H9 (cell line): ENCODE measurements around the gene TUG1. TPM values are rescaled to one million over a fixed set of nuclear protein-coding genes. Genes with fewer than 3 reads are reported as not detected.

Experiments
- DNase-seq: peaks from one replicate; pipeline ENCODE4 v3.0.0-alpha.2; 2017
- H2AFZ ChIP-seq: one replicate; pipeline ENCODE4 v1.6.1; 2013; ENCODE audit warnings: mild to moderate bottlenecking, low read length, control low read depth, moderate library complexity
- H2AK5ac ChIP-seq: 2 replicates; pipeline ENCODE4 v1.6.1; 2013; ENCODE audit warnings: low read length, control low read depth, mixed read lengths; ENCODE audit not compliant: insufficient read length
- H2BK120ac ChIP-seq: one replicate; pipeline ENCODE4 v1.6.1; 2013; ENCODE audit warnings: low read depth, mild to moderate bottlenecking, low read length, control low read depth, inconsistent platforms; ENCODE audit not compliant: poor library complexity, severe bottlenecking
- H2BK12ac ChIP-seq: 2 replicates; pipeline ENCODE4 v1.6.1; 2013; ENCODE audit warnings: low read length, control low read depth, mixed read lengths, low read depth; ENCODE audit not compliant: insufficient read length
- H2BK15ac ChIP-seq: 2 replicates; pipeline ENCODE4 v1.6.1; 2013; ENCODE audit warnings: low read depth, low read length, control low read depth
- H2BK20ac ChIP-seq: one replicate; pipeline ENCODE4 v1.6.1; 2013; ENCODE audit warnings: low read depth, mild to moderate bottlenecking, low read length, control low read depth, inconsistent platforms; ENCODE audit not compliant: poor library complexity, severe bottlenecking
- H2BK5ac ChIP-seq: 2 replicates; pipeline ENCODE4 v1.6.1; 2013; ENCODE audit warnings: low read length, control low read depth, mixed read lengths; ENCODE audit not compliant: insufficient read length
- H3K14ac ChIP-seq: 2 replicates; pipeline ENCODE4 v1.6.1; 2013; ENCODE audit warnings: low read length, control low read depth; ENCODE audit not compliant: insufficient read depth
- H3K18ac ChIP-seq: 2 replicates; pipeline ENCODE4 v1.6.1; 2013; ENCODE audit warnings: low read depth, mild to moderate bottlenecking, mixed read lengths, low read length, control low read depth; ENCODE audit not compliant: insufficient read length
- H3K23ac ChIP-seq: 2 replicates; pipeline ENCODE4 v1.6.1; 2013; ENCODE audit warnings: low read length, control low read depth, mixed read lengths, low read depth; ENCODE audit not compliant: insufficient read length
- H3K23me2 ChIP-seq: 2 replicates; pipeline ENCODE4 v1.6.1; 2013; ENCODE audit warnings: low read depth, mild to moderate bottlenecking, mixed read lengths, low read length, control low read depth; ENCODE audit not compliant: insufficient read length, poor library complexity, severe bottlenecking
- H3K27ac ChIP-seq: 2 replicates; pipeline ENCODE4 v1.5.1; 2013; ENCODE audit warnings: low read length, control low read depth, mixed read lengths, low read depth; ENCODE audit not compliant: insufficient read length
- H3K27me3 ChIP-seq: 2 replicates; pipeline ENCODE4 v1.6.1; 2013; ENCODE audit warnings: low read length, control low read depth, inconsistent platforms; ENCODE audit not compliant: insufficient read depth
- H3K4ac ChIP-seq: 2 replicates; pipeline ENCODE4 v1.6.1; 2013; ENCODE audit warnings: low read depth, mild to moderate bottlenecking, control low read depth, inconsistent platforms, low read length, moderate library complexity
- H3K4me1 ChIP-seq: 2 replicates; pipeline ENCODE4 v1.6.1; 2013; ENCODE audit warnings: low read length, control low read depth, inconsistent platforms; ENCODE audit not compliant: insufficient read depth
- H3K4me2 ChIP-seq: 2 replicates; pipeline ENCODE4 v1.6.1; 2013; ENCODE audit warnings: low read length, control low read depth, mixed read lengths; ENCODE audit not compliant: insufficient read length, insufficient read depth
- H3K56ac ChIP-seq: 2 replicates; pipeline ENCODE4 v1.6.1; 2013; ENCODE audit warnings: low read depth, mild to moderate bottlenecking, mixed read lengths, low read length, control low read depth; ENCODE audit not compliant: insufficient read length
- H3K79me1 ChIP-seq: 2 replicates; pipeline ENCODE4 v1.6.1; 2013; ENCODE audit warnings: low read depth, mild to moderate bottlenecking, moderate library complexity, low read length, control low read depth, inconsistent platforms; ENCODE audit not compliant: insufficient read depth, poor library complexity, severe bottlenecking
- H3K79me2 ChIP-seq: 2 replicates; pipeline ENCODE4 v1.6.1; 2013; ENCODE audit warnings: low read length, control low read depth, inconsistent platforms; ENCODE audit not compliant: insufficient read depth
- H3K9ac ChIP-seq: 2 replicates; pipeline ENCODE4 v1.6.1; 2013; ENCODE audit warnings: low read length, control low read depth, mixed read lengths; ENCODE audit not compliant: insufficient read length; ENCODE audit errors: extremely low read depth
- H3K9me3 ChIP-seq: one replicate; pipeline ENCODE4 v1.6.1; 2013; ENCODE audit warnings: low read depth, low read length, inconsistent platforms; ENCODE audit not compliant: control insufficient read depth
- H3T11ph ChIP-seq: one replicate; pipeline ENCODE4 v1.6.1; 2013; ENCODE audit warnings: mild to moderate bottlenecking, low read length, control low read depth, inconsistent platforms
- H4K20me1 ChIP-seq: one replicate; pipeline ENCODE4 v1.6.1; 2013; ENCODE audit not compliant: control insufficient read depth, insufficient read length, insufficient read depth
- H4K5ac ChIP-seq: 2 replicates; pipeline ENCODE4 v1.6.1; 2013; ENCODE audit warnings: low read depth, mild to moderate bottlenecking, mixed read lengths, low read length, control low read depth; ENCODE audit not compliant: insufficient read length
- H4K8ac ChIP-seq: replicated peaks from 2 replicates; pipeline ENCODE4 v1.6.1; 2013; ENCODE audit warnings: low read length, control low read depth, mixed read lengths, low read depth; ENCODE audit not compliant: insufficient read length
- H4K91ac ChIP-seq: 2 replicates; pipeline ENCODE4 v1.6.1; 2013; ENCODE audit warnings: low read depth, mild to moderate bottlenecking, moderate library complexity, mixed read lengths, low read length, control low read depth; ENCODE audit not compliant: insufficient read length
- H3K27ac Mint-ChIP-seq, 3 experiments: 2 replicates in 2 of 3; 3 replicates in 1 of 3; pipeline ENCODE4 v1.8.0; 2020 to 2021; ENCODE audit warnings: mixed read lengths in 3 of 3, mild to moderate bottlenecking in 1 of 3, moderate library complexity in 1 of 3
- H3K27me3 Mint-ChIP-seq: 2 replicates; pipeline ENCODE4 v1.8.0; 2021; ENCODE audit warnings: low read depth, mild to moderate bottlenecking, moderate library complexity, mixed read lengths
- H3K36me3 Mint-ChIP-seq, 3 experiments: 2 replicates in 2 of 3; 3 replicates in 1 of 3; pipeline ENCODE4 v1.8.0; 2020 to 2021; ENCODE audit warnings: low read depth in 3 of 3, mixed read lengths in 3 of 3; ENCODE audit not compliant: insufficient read depth in 1 of 3
- H3K4me1 Mint-ChIP-seq, 2 experiments: 2 replicates each; pipeline ENCODE4 v1.8.0; 2020; ENCODE audit warnings: mixed read lengths in 2 of 2
- H3K4me3 Mint-ChIP-seq, 2 experiments: 2 replicates in 1 of 2; 3 replicates in 1 of 2; pipeline ENCODE4 v1.8.0; 2020 to 2021; ENCODE audit warnings: mild to moderate bottlenecking in 2 of 2, mixed read lengths in 2 of 2, moderate library complexity in 1 of 2
- H3K9me3 Mint-ChIP-seq, 2 experiments: 2 replicates in 1 of 2; 3 replicates in 1 of 2; pipeline ENCODE4 v1.8.0; 2020; ENCODE audit warnings: mild to moderate bottlenecking in 2 of 2, mixed read lengths in 2 of 2, moderate library complexity in 1 of 2
- WGBS: extraction: QIAGEN DNeasy Blood & Tissue Kit; methylation state at CpG from one replicate; pipeline ENCODE4 v1.1.7; 2013; ENCODE audit warnings: missing lambda C conversion rate, low lambda C conversion rate, mixed read lengths; ENCODE audit not compliant: insufficient read length; ENCODE audit errors: extremely low coverage; 5-methylcytosine and 5-hydroxymethylcytosine counted together
- total RNA-seq: library from RNA; stranded (reverse); gene quantifications from 2 replicates; pipeline ENCODE4 v1.2.1, GENCODE V29; 2021
- TF ChIP-seq, protein P1 (sequence below): fragments of 200-600 bp; sonication (generic); conservative IDR thresholded peaks from 3 replicates; pipeline ENCODE4 v1.8.0; 2021; ENCODE audit warnings: antibody characterized with exemption, mild to moderate bottlenecking

TUG1 gene
- total RNA-seq, 1 experiment from 2014 or later = 99.6 TPM

- H3K56ac ChIP-seq = no peak overlapping the region
- H3K27ac ChIP-seq = no peak overlapping the region
- H2AK5ac ChIP-seq = no peak overlapping the region
- H3K9ac ChIP-seq = no peak overlapping the region
- H4K20me1 ChIP-seq = peaks cover 2% of the 10 kb centered on the region
- no peak overlapping the region for H2BK5ac ChIP-seq
- no peak overlapping the region for H3K14ac ChIP-seq
- H3K23me2 ChIP-seq = no peaks in the 10 kb centered on the region
- no peak overlapping the region for H4K91ac ChIP-seq
- Mint-ChIP-seq H3K4me3 (no peak overlapping the region), H3K27me3 (no peaks in the 10 kb centered on the region; the same call in 1 of the 2 replicates), H3K4me1 (no peaks in the 10 kb centered on the region), H3K36me3 (peaks cover 65 to 83% (median 83%) of the 10 kb centered on the region in 3 experiments), H3K9me3 (no peaks in the 10 kb centered on the region; a peak in 1 of 5 replicates), H3K27ac (no peak overlapping the region; a peak in 1 of 7 replicates)
- no peaks in the 10 kb centered on the region for H3K4me1 ChIP-seq
- H2BK15ac ChIP-seq = no peak overlapping the region
- H4K5ac ChIP-seq = no peak overlapping the region
- H3K23ac ChIP-seq = no peak overlapping the region
- no peak overlapping the region for H3K4me2 ChIP-seq
- no peak overlapping the region for H2BK12ac ChIP-seq
- no CpG with 5 or more reads among the region's 6 CpGs for WGBS
- H3K79me1 ChIP-seq = no peaks in the 10 kb centered on the region
- H2BK120ac ChIP-seq = no peak overlapping the region
- no peaks in the 10 kb centered on the region for H3K79me2 ChIP-seq
- no peak overlapping the region for H3T11ph ChIP-seq
- H3K18ac ChIP-seq = no peak overlapping the region
- peak; percentile 7 for DNase-seq
- H2AFZ ChIP-seq = no peak overlapping the region
- no peak overlapping the region for H3K4ac ChIP-seq
- no peak overlapping the region for H2BK20ac ChIP-seq
- H3K9me3 ChIP-seq = no peaks in the 10 kb centered on the region
- TF ChIP-seq, protein P1, sequence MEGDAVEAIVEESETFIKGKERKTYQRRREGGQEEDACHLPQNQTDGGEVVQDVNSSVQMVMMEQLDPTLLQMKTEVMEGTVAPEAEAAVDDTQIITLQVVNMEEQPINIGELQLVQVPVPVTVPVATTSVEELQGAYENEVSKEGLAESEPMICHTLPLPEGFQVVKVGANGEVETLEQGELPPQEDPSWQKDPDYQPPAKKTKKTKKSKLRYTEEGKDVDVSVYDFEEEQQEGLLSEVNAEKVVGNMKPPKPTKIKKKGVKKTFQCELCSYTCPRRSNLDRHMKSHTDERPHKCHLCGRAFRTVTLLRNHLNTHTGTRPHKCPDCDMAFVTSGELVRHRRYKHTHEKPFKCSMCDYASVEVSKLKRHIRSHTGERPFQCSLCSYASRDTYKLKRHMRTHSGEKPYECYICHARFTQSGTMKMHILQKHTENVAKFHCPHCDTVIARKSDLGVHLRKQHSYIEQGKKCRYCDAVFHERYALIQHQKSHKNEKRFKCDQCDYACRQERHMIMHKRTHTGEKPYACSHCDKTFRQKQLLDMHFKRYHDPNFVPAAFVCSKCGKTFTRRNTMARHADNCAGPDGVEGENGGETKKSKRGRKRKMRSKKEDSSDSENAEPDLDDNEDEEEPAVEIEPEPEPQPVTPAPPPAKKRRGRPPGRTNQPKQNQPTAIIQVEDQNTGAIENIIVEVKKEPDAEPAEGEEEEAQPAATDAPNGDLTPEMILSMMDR = no peak
- no peak overlapping the region for H4K8ac ChIP-seq
- H3K27me3 ChIP-seq = no peaks in the 10 kb centered on the region
Observed at GRCh38 chr22:30928401-30928800, 40.7 kb upstream of the TUG1 start.
